Measurements from ENCODE around the gene IGFL2.

IGFL2 gene

GRCh38 chr19:46209051-46209450 is 61.0 kb downstream of the IGFL2 start:
- no peak for DNase-seq (ENCODE audit: low spot score)

GRCh38 chr19:46209472-46209871 is 61.4 kb downstream of the IGFL2 start:
- no peak for DNase-seq (ENCODE audit: low spot score)

GRCh38 chr19:46210669-46211068 is 62.6 kb downstream of the IGFL2 start:
- DNase-seq (ENCODE audit: low spot score): no peak

All from SW480 (cell line).